Gastrocnemius medialis (tissue), 4 donors: ENCODE results near the gene ANKS1B. TPM values are rescaled to one million over a fixed set of nuclear protein-coding genes. Genes with fewer than 3 reads are reported as not detected.

Experiments
- ATAC-seq, 2 donors: fragments of 150-250 bp; one replicate each; pipeline ENCODE4 v1.9.1; 2016
- DNase-seq, 2 donors: peaks; one replicate each; pipeline ENCODE4 v3.0.0-alpha.2; 2019
- H3K27ac ChIP-seq, 4 donors: fragments of 200-600 bp; sonication (generic); 1 replicate in 1 of 4; 2 replicates in 3 of 4; pipeline ENCODE4 v1.5.1; 2016 to 2018; ENCODE audit warnings: mild to moderate bottlenecking in 2 of 4, moderate library complexity in 1 of 4
- H3K27me3 ChIP-seq, 3 donors: fragments of 200-600 bp; sonication (generic) in 2 of 3; 1 replicate in 1 of 3; 2 replicates in 2 of 3; pipeline versions ENCODE4 v1.5.1 to v1.6.0; 2016 to 2019; ENCODE audit warnings: mild to moderate bottlenecking in 1 of 3, moderate library complexity in 1 of 3
- H3K36me3 ChIP-seq, 2 donors: fragments of 200-600 bp; sonication (generic) in 1 of 2; one replicate each; pipeline ENCODE4 v1.5.1; 2017 to 2018
- H3K4me1 ChIP-seq, 2 donors: fragments of 200-600 bp; sonication (generic) in 1 of 2; one replicate each; pipeline ENCODE4 v1.5.1; 2016 to 2017; ENCODE audit warnings: mild to moderate bottlenecking in 2 of 2
- H3K4me3 ChIP-seq, 4 donors: fragments of 200-600 bp; sonication (generic) in 3 of 4; 1 replicate in 1 of 4; 2 replicates in 3 of 4; pipeline ENCODE4 v1.5.1; 2016 to 2019; ENCODE audit warnings: mild to moderate bottlenecking in 2 of 4
- H3K9me3 ChIP-seq, 3 donors: fragments of 200-600 bp; sonication (generic) in 2 of 3; 1 replicate in 1 of 3; 2 replicates in 2 of 3; pipeline ENCODE4 v1.5.1; 2016 to 2019
- POLR2A ChIP-seq, 2 donors: fragments of 450-650 bp; IDR thresholded peaks; one replicate each; pipeline ENCODE4 v1.6.1; 2017; ENCODE audit warnings: antibody characterized with exemption in 2 of 2, mild to moderate bottlenecking in 2 of 2, moderate library complexity in 2 of 2
- in situ Hi-C, 4 donors: fragments of 200-750 bp; cut with MboI; loops; one replicate each; pipeline versions ENCODE4 v1.15.0 to v1.8.0; 2017; ENCODE audit warnings: low sequenced_read_pairs in 4 of 4
- intact Hi-C: fragments of 100-400 bp; cut with DNase I; formaldehyde crosslinking; loops from one replicate; pipeline ENCODE4 v1.15.1; 2023; ENCODE audit warnings: low total_unique reads
- total RNA-seq, 4 donors: library from RNA; depleted of rRNA; stranded (reverse); fragments of >200 nt; gene quantifications; one replicate each; pipeline versions ENCODE4 v1.1.0 to v1.2.3, GENCODE V29; 2016
- TF ChIP-seq, protein P1 (sequence below), 5 experiments: fragments of 450-650 bp in 3 of 5; fragments of 200-600 bp in 2 of 5; sonication (generic) in 2 of 5; IDR thresholded peaks in 4 of 5; conservative IDR thresholded peaks in 1 of 5; 1 replicate in 4 of 5; 2 replicates in 1 of 5; pipeline ENCODE4 v1.5.1; 2016 to 2019; ENCODE audit warnings: antibody characterized with exemption in 5 of 5, mild to moderate bottlenecking in 3 of 5, moderate library complexity in 3 of 5

Gene ANKS1B
- total RNA-seq, 4 donors from 2014 or later = 3.9 to 14.5 (median 5.7) TPM

DNA sequence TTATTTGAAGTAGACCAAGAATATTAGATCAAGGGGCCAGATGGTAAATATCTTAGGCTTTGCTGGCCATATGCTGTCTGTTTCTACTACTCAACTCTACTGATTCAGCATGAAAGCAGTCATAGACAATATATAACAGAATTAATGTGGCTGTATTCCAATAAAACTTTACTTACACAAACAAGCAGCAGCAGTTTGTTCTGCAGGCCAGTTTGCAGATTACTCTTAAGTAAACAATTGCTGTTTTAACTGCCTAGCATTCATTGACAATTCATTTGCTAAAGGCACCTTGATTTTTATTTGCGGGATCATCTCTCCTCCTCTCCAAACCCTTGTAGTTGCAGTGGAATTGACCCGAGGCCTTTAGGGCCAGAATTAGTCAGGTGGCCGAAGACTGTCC, 431.3 kb downstream of the ANKS1B start:
- Histone ChIP-seq H3K4me3 (no peak overlapping the region), H3K27me3 (no peaks in the 10 kb centered on the region), H3K36me3 (no peaks in the 10 kb centered on the region), H3K4me1 (no peaks in the 10 kb centered on the region), H3K27ac (no peak overlapping the region), H3K9me3 (no peaks in the 10 kb centered on the region)
- DNase-seq (no peak), ATAC-seq (no peak)
- intact Hi-C loops (no loop called here), in situ Hi-C loops (no loop called here)
- TF ChIP-seq, protein P1, sequence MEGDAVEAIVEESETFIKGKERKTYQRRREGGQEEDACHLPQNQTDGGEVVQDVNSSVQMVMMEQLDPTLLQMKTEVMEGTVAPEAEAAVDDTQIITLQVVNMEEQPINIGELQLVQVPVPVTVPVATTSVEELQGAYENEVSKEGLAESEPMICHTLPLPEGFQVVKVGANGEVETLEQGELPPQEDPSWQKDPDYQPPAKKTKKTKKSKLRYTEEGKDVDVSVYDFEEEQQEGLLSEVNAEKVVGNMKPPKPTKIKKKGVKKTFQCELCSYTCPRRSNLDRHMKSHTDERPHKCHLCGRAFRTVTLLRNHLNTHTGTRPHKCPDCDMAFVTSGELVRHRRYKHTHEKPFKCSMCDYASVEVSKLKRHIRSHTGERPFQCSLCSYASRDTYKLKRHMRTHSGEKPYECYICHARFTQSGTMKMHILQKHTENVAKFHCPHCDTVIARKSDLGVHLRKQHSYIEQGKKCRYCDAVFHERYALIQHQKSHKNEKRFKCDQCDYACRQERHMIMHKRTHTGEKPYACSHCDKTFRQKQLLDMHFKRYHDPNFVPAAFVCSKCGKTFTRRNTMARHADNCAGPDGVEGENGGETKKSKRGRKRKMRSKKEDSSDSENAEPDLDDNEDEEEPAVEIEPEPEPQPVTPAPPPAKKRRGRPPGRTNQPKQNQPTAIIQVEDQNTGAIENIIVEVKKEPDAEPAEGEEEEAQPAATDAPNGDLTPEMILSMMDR (IDR thresholded peaks at IDR 0.05 in 4 of 5, conservative IDR thresholded peaks at IDR 0.05 in 1 of 5) = no peak
- TF ChIP-seq POLR2A (IDR thresholded peaks at IDR 0.05) = no peak

DNA sequence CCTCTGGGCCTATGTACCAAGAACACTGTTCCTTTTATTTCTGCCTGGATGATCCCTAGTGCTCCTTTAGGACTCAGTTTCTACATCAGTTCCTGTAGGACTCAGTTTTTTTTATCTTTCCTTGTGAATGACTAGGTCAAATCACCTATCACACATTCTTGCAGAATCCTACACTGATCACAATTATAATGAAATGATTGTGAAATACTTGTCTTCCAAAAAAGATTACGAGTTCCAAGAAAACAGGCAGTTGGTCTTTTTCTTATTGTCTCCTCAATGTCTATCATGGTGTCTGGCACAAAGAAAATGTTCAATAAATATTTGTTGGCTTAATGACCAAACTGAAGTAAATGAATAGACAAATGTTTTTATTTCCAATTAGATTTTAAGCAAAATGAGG, 432.7 kb downstream of the ANKS1B start:
- DNase-seq (no peak), ATAC-seq (no peak)
- in situ Hi-C loops (no loop called here), intact Hi-C loops (no loop called here)
- Histone ChIP-seq H3K36me3 (no peaks in the 10 kb centered on the region), H3K4me3 (no peak overlapping the region), H3K27ac (no peak overlapping the region), H3K4me1 (no peaks in the 10 kb centered on the region), H3K27me3 (no peaks in the 10 kb centered on the region), H3K9me3 (no peaks in the 10 kb centered on the region)
- TF ChIP-seq POLR2A (IDR thresholded peaks at IDR 0.05) = no peak
- TF ChIP-seq, protein P1 (IDR thresholded peaks at IDR 0.05 in 4 of 5, conservative IDR thresholded peaks at IDR 0.05 in 1 of 5) = no peak

DNA sequence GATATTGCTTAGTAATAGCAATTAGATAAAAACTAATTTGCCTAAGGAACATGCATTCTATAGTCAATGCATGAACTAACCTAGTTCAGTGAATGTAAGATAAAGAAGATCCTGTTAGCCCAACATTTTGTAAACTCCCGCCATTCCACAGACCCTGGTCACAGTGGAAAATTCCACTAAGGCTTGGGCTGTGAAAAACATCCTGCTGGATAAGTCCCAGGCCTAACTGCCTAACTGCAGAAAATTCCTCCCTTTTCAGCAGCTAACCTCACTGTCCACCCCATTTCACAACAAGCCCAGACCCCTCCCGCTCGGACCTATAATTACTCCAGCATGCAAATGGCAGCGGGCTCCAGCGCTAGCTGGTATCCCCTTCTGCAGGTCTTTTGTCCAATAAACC, 435.1 kb downstream of the ANKS1B start:
- Histone ChIP-seq H3K9me3 (no peaks in the 10 kb centered on the region), H3K27me3 (no peaks in the 10 kb centered on the region), H3K36me3 (no peaks in the 10 kb centered on the region), H3K4me3 (no peak overlapping the region), H3K27ac (no peak overlapping the region), H3K4me1 (no peaks in the 10 kb centered on the region)
- intact Hi-C loops = no loop called here
- TF ChIP-seq, protein P1 (IDR thresholded peaks at IDR 0.05 in 4 of 5, conservative IDR thresholded peaks at IDR 0.05 in 1 of 5) = no peak
- no peak for TF ChIP-seq POLR2A (IDR thresholded peaks at IDR 0.05)
- ATAC-seq (no peak), DNase-seq (no peak)
- in situ Hi-C loops = no loop called here

DNA sequence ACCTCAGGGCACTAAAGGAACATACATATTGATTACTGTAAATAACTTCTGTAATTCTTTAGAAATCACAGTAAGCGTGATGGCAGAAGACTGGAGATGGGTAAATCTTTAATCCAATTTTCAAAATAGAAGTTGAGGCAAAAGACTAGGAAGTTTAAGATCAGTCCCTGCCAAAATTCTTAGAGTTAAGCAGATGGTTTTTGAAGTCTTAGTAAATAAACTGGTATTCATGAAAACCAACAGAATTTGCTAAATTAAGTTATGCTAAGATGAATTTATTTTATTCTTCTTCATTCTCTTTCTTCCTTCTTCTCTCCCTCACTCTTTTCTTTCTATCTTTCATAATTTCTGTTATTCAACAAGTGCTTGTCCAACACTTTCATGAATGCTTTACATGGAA, 435.5 kb downstream of the ANKS1B start:
- intact Hi-C loops (no loop called here), in situ Hi-C loops (no loop called here)
- H3K27me3 ChIP-seq = no peaks in the 10 kb centered on the region
- H3K36me3 ChIP-seq = no peaks in the 10 kb centered on the region
- TF ChIP-seq, protein P1 (IDR thresholded peaks at IDR 0.05 in 4 of 5, conservative IDR thresholded peaks at IDR 0.05 in 1 of 5) = no peak
- TF ChIP-seq POLR2A (IDR thresholded peaks at IDR 0.05) = no peak
- no peaks in the 10 kb centered on the region for H3K9me3 ChIP-seq
- H3K27ac ChIP-seq = no peak overlapping the region
- ATAC-seq (no peak), DNase-seq (no peak)
- H3K4me1 ChIP-seq = no peaks in the 10 kb centered on the region
- no peak overlapping the region for H3K4me3 ChIP-seq

DNA sequence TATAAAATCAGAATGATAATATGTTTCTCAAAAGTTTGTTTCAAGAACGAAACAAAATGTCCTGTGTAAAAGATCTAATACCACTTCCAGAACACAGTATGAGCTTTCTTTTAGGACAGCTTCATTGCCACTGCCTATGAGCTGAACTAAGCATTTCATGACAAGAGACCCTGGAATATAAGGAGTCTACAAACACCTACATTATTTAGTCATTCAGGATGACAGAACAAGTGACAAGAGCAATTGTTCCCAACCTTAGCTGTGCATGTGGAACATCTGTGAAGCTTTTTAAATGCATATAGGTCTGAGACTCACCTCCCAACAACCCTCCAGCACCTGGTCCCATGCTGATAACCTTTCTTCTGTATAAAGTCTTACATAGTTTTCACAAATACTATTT, 440.3 kb downstream of the ANKS1B start:
- Histone ChIP-seq H3K4me1 (no peaks in the 10 kb centered on the region), H3K36me3 (no peaks in the 10 kb centered on the region), H3K27me3 (no peaks in the 10 kb centered on the region), H3K27ac (no peak overlapping the region), H3K4me3 (no peak overlapping the region), H3K9me3 (no peaks in the 10 kb centered on the region)
- no peak for ATAC-seq
- intact Hi-C loops = no loop called here
- no peak for DNase-seq
- TF ChIP-seq POLR2A (IDR thresholded peaks at IDR 0.05) = no peak
- TF ChIP-seq, protein P1 (IDR thresholded peaks at IDR 0.05 in 4 of 5, conservative IDR thresholded peaks at IDR 0.05 in 1 of 5) = no peak
- in situ Hi-C loops = no loop called here
